A673 (cell line): ENCODE measurements around the gene MT2A. TPM values are rescaled to one million over a fixed set of nuclear protein-coding genes. Genes with fewer than 3 reads are reported as not detected.

Experiments
- BruUV-seq: library from RNA; stranded (reverse); fragments of 400-500 nt; replicated peaks from 2 replicates; lab custom pipeline; 2021; lab: Mats Ljungman, UMichigan
- CTCF ChIA-PET: fragments of 300-600 bp; sonication (Branson Sonifier 250); formaldehyde crosslinking; loops from one replicate; lab custom pipeline; 2022; ENCODE audit warnings: antibody characterized with exemption; lab: Charles Lee
- POLR2A ChIA-PET: fragments of 300-600 bp; sonication (Branson Sonifier 250); formaldehyde crosslinking; loops from one replicate; lab custom pipeline; 2022; ENCODE audit warnings: antibody characterized with exemption; ENCODE audit not compliant: low non-redundant PET; lab: Charles Lee
- DNase-seq: peaks from one replicate; pipeline ENCODE4 v3.0.0-alpha.2; 2015; ENCODE audit warnings: low spot score
- H3K27ac ChIP-seq: fragments of 200-600 bp; sonication (generic); 2 replicates; pipeline ENCODE4 v1.5.1; 2016; ENCODE audit warnings: mixed run types, low read depth, mild to moderate bottlenecking, mixed read lengths, antibody characterized with exemption, low read length; ENCODE audit not compliant: poor library complexity, severe bottlenecking
- H3K27me3 ChIP-seq: fragments of 200-600 bp; sonication (generic); replicated peaks from 2 replicates; pipeline ENCODE4 v1.6.1; 2017; ENCODE audit warnings: mixed run types, low read depth, mild to moderate bottlenecking, mixed read lengths, antibody characterized with exemption, low read length; ENCODE audit not compliant: insufficient read depth, poor library complexity
- H3K36me3 ChIP-seq: fragments of 200-600 bp; sonication (generic); 2 replicates; pipeline ENCODE4 v1.6.1; 2016; ENCODE audit warnings: mixed run types, mild to moderate bottlenecking, mixed read lengths, antibody characterized with exemption, low read length; ENCODE audit not compliant: insufficient read depth, poor library complexity, severe bottlenecking
- H3K4me1 ChIP-seq: fragments of 200-600 bp; sonication (generic); 2 replicates; pipeline ENCODE4 v1.6.1; 2017; ENCODE audit warnings: mixed run types, mild to moderate bottlenecking, mixed read lengths, antibody characterized with exemption, low read length; ENCODE audit not compliant: insufficient read depth, poor library complexity, severe bottlenecking
- H3K4me3 ChIP-seq: fragments of 200-600 bp; sonication (generic); 2 replicates; pipeline ENCODE4 v1.5.1; 2016; ENCODE audit warnings: low read depth, mixed run types, mild to moderate bottlenecking, mixed read lengths, low read length; ENCODE audit not compliant: poor library complexity, severe bottlenecking
- H3K9me3 ChIP-seq: fragments of 200-600 bp; sonication (generic); 2 replicates; pipeline ENCODE4 v1.6.1; 2016; ENCODE audit warnings: mixed run types, low read depth, mild to moderate bottlenecking, mixed read lengths, antibody characterized with exemption, low read length; ENCODE audit not compliant: poor library complexity, severe bottlenecking
- EZH2 ChIP-seq: fragments of 200-600 bp; sonication (generic); IDR thresholded peaks from 2 replicates; pipeline ENCODE4 v1.6.1; 2017; ENCODE audit warnings: borderline replicate concordance, low read depth, mild to moderate bottlenecking, mixed read lengths, antibody characterized with exemption, low read length; ENCODE audit not compliant: poor library complexity, severe bottlenecking
- intact Hi-C: fragments of 100-400 bp; cut with micrococcal nuclease; formaldehyde crosslinking; loops from one replicate; pipeline ENCODE4 v1.10.0; 2022; ENCODE audit not compliant: unreplicated experiment
- total RNA-seq: library from RNA; stranded (reverse); gene quantifications from 2 replicates; pipeline ENCODE4 v1.2.3, GENCODE V29; 2021
- TF ChIP-seq, protein P1 (sequence below): fragments of 300-800, 200-600 bp; sonication (generic); conservative IDR thresholded peaks from 2 replicates; pipeline ENCODE4 v1.5.1; 2017; ENCODE audit warnings: low read depth, mild to moderate bottlenecking, antibody characterized with exemption, low read length, moderate library complexity, mixed read lengths

The MT2A gene
- total RNA-seq, 1 experiment from 2014 or later, result 218 TPM

DNA sequence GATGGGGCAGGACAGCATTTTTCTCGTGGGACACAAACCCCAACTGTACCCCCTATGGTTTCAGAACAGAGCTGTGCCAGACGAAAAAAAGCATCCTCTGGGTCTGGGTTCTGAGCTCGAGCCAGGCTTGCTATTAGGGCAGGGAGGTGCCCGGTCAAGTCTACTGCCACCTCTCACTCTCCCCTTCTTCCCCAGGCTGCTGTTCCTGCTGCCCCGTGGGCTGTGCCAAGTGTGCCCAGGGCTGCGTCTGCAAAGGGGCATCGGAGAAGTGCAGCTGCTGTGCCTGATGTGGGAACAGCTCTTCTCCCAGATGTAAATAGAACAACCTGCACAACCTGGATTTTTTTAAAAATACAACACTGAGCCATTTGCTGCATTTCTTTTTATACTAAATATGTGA is 18.3 kb downstream of the MT2A start:
- intact Hi-C loops, result no loop called here
- ChIA-PET POLR2A (no interaction called here), CTCF (no interaction called here)
- no TSS peak for BruUV-seq
- TF ChIP-seq, protein P1, sequence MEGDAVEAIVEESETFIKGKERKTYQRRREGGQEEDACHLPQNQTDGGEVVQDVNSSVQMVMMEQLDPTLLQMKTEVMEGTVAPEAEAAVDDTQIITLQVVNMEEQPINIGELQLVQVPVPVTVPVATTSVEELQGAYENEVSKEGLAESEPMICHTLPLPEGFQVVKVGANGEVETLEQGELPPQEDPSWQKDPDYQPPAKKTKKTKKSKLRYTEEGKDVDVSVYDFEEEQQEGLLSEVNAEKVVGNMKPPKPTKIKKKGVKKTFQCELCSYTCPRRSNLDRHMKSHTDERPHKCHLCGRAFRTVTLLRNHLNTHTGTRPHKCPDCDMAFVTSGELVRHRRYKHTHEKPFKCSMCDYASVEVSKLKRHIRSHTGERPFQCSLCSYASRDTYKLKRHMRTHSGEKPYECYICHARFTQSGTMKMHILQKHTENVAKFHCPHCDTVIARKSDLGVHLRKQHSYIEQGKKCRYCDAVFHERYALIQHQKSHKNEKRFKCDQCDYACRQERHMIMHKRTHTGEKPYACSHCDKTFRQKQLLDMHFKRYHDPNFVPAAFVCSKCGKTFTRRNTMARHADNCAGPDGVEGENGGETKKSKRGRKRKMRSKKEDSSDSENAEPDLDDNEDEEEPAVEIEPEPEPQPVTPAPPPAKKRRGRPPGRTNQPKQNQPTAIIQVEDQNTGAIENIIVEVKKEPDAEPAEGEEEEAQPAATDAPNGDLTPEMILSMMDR, result no peak
- no peak for TF ChIP-seq EZH2
- DNase-seq, result no peak
- Histone ChIP-seq H3K36me3 (no peaks in the 10 kb centered on the region), H3K4me3 (no peak overlapping the region), H3K27me3 (peaks cover 7% of the 10 kb centered on the region), H3K4me1 (peaks cover 6% of the 10 kb centered on the region), H3K27ac (no peak overlapping the region), H3K9me3 (no peaks in the 10 kb centered on the region)

DNA sequence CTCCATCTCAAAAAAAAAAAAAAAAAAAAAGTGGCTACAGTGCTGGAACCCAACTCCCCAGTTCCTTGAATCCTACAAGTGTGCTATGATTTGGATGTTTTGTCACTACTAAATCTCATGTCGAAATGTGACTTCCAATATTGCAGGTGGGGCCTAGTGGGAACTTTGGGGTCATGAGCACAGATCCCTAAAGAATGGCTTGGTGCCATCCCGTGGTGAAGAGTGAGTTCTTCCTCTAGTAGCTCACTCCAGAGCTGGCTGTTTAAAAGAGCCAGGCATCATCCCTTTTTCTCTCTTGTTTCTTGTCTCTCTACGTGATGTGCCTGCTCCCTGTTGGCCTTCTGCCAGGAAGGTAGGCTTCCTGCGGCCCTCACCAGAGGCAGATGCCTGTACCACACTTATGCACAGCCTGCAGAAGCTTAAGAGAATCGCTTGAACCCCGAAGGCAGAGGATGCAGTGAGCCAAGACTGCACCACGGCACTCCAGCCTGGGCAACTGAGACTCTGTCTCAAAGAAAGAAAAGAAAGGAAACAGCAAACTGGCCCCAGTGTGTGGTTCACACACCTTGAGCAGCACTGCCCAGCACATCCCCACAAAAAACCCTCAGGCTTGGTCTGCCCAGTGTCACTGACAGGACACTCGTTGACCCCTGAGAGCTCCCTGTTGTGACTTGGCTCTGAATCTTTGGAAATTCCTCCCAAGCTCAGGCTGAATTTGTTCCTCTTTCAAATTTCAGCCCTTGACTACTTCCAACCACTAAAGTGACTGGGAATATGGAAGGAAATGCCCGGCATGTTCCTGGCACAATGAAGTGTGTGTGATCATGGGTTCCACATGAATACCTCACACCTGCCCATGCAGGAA is 20.3 kb downstream of the MT2A start:
- H3K27ac ChIP-seq, result no peak overlapping the region
- no TSS peak for BruUV-seq
- POLR2A ChIA-PET, result no interaction called here
- no peaks in the 10 kb centered on the region for H3K36me3 ChIP-seq
- no peaks in the 10 kb centered on the region for H3K9me3 ChIP-seq
- CTCF ChIA-PET, result no interaction called here
- H3K4me3 ChIP-seq, result no peak overlapping the region
- TF ChIP-seq, protein P1, result no peak
- no peak for TF ChIP-seq EZH2
- intact Hi-C loops, result no loop called here
- peaks cover 6% of the 10 kb centered on the region for H3K4me1 ChIP-seq
- H3K27me3 ChIP-seq, result peaks cover 23% of the 10 kb centered on the region
- DNase-seq, result no peak

DNA sequence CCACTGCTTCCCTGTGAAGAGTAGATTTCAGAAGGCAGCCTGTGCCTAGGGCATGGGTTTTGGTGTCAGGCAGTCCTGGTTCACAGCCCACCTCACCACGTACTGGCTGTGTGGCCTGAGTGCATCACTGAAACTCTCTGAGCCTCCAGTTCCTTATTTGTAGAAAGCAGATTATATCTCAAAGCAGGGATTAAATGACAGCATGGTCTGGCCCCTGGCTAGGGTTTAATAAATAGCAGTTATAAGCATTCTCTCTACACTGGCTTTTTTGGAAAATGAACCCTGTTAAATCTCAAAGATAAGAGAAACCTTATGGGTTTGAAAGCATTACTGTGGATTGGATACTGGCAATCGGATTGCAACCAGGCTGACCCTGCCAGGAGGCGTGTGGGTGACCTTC is 21.1 kb downstream of the MT2A start:
- Histone ChIP-seq H3K27ac (no peak overlapping the region), H3K4me1 (peaks cover 6% of the 10 kb centered on the region), H3K9me3 (no peaks in the 10 kb centered on the region), H3K36me3 (no peaks in the 10 kb centered on the region), H3K27me3 (peaks cover 31% of the 10 kb centered on the region), H3K4me3 (no peak overlapping the region)
- POLR2A ChIA-PET, result no interaction called here
- TF ChIP-seq, protein P1, result no peak
- no TSS peak for BruUV-seq
- DNase-seq, result no peak
- intact Hi-C loops, result no loop called here
- CTCF ChIA-PET, result no interaction called here
